ENCODE data around the gene TBC1D5.

TBC1D5 gene

GRCh38 chr3:17192995-17193394, 549.4 kb downstream of the TBC1D5 start:
- no peak for DNase-seq

GRCh38 chr3:17190353-17191078, 551.9 kb downstream of the TBC1D5 start:
- no peak for DNase-seq

- no peak for DNase-seq
These were observed 554.1 kb downstream of the TBC1D5 start for GRCh38 chr3:17188378-17188777.

GRCh38 chr3:17187589-17188184, 554.7 kb downstream of the TBC1D5 start:
- no peak for DNase-seq

GRCh38 chr3:17183951-17184550, 558.4 kb downstream of the TBC1D5 start:
- no peak for DNase-seq

GRCh38 chr3:17182166-17182565, 560.3 kb downstream of the TBC1D5 start:
- DNase-seq, result no peak

GRCh38 chr3:17181413-17181907, 561.0 kb downstream of the TBC1D5 start:
- no peak for DNase-seq

- DNase-seq, result no peak
These were observed 562.8 kb downstream of the TBC1D5 start for GRCh38 chr3:17179381-17180205.

GRCh38 chr3:17176757-17177156, 565.7 kb downstream of the TBC1D5 start:
- no peak for DNase-seq

GRCh38 chr3:17175187-17175807, 567.1 kb downstream of the TBC1D5 start:
- DNase-seq, result no peak

- no peak for DNase-seq
These were observed 576.1 kb downstream of the TBC1D5 start for GRCh38 chr3:17166369-17166768.

- DNase-seq, result no peak
These were observed 580.3 kb downstream of the TBC1D5 start for GRCh38 chr3:17162116-17162515.

GRCh38 chr3:17160597-17160996, 581.8 kb downstream of the TBC1D5 start:
- no peak for DNase-seq

GRCh38 chr3:17158941-17159682, 583.3 kb downstream of the TBC1D5 start:
- DNase-seq, result no peak

- DNase-seq, result no peak
These were observed 584.7 kb downstream of the TBC1D5 start for GRCh38 chr3:17157713-17158112.

GRCh38 chr3:17156864-17157263, 585.6 kb downstream of the TBC1D5 start:
- no peak for DNase-seq

- DNase-seq, result no peak
These were observed 586.5 kb downstream of the TBC1D5 start for GRCh38 chr3:17155951-17156350.

- DNase-seq, result no peak
These were observed 587.5 kb downstream of the TBC1D5 start for GRCh38 chr3:17154941-17155340.

- DNase-seq, result no peak
These were observed 588.2 kb downstream of the TBC1D5 start for GRCh38 chr3:17154221-17154620.

- no peak for DNase-seq
These were observed 589.2 kb downstream of the TBC1D5 start for GRCh38 chr3:17153209-17153608.

GRCh38 chr3:17151598-17152373, 590.6 kb downstream of the TBC1D5 start:
- DNase-seq, result no peak
